IMR-90 (cell line): Measurements from ENCODE around the gene KIAA0232. TPM values are rescaled to one million over a fixed set of nuclear protein-coding genes. Genes with fewer than 3 reads are reported as not detected.

Experiments used
- ATAC-seq: fragments of 200-7000 bp; cut with Tn5 transposase; 2 replicates; pipeline ENCODE4 v1.9.1; 2020; ENCODE audit warnings: low read depth, mild to moderate bottlenecking, moderate library complexity
- BruUV-seq: library from RNA; stranded (reverse); fragments of 400-500 nt; replicated peaks from 2 replicates; lab custom pipeline; 2021; lab: Mats Ljungman, UMichigan
- CTCF ChIA-PET: fragments of 300-600 bp; formaldehyde crosslinking; extraction: SDS; loops from one replicate; lab custom pipeline; 2021; ENCODE audit warnings: antibody characterized with exemption; lab: Yijun Ruan, JAX
- POLR2A ChIA-PET: fragments of 300-600 bp; sonication (Branson Sonifier 250); formaldehyde crosslinking; loops from one replicate; lab custom pipeline; 2022; ENCODE audit warnings: antibody characterized with exemption; ENCODE audit not compliant: unreplicated experiment; lab: Charles Lee
- DNase-seq: peaks from one replicate; pipeline ENCODE4 v3.0.0; 2013
- H2AFZ ChIP-seq: replicated peaks from 2 replicates; pipeline ENCODE3; 2013; ENCODE audit warnings: low read length, mild to moderate bottlenecking; ENCODE audit not compliant: poor library complexity
- H2AK5ac ChIP-seq: 2 replicates; pipeline ENCODE4 v1.6.1; 2013; ENCODE audit warnings: low read depth, low read length, inconsistent platforms
- H2AK9ac ChIP-seq: replicated peaks from 2 replicates; pipeline ENCODE3; 2013; ENCODE audit warnings: mild to moderate bottlenecking, low read depth, low read length, moderate library complexity; ENCODE audit not compliant: poor library complexity
- H2BK120ac ChIP-seq: 2 replicates; pipeline ENCODE4 v1.6.1; 2013; ENCODE audit warnings: low read depth, low read length, inconsistent platforms
- H2BK15ac ChIP-seq: 3 replicates; pipeline ENCODE4 v1.6.1; 2013; ENCODE audit warnings: low read depth, low read length, inconsistent platforms
- H2BK20ac ChIP-seq: 2 replicates; pipeline ENCODE4 v1.6.1; 2013; ENCODE audit warnings: low read depth, mild to moderate bottlenecking, inconsistent platforms, low read length, moderate library complexity
- H2BK5ac ChIP-seq: 2 replicates; pipeline ENCODE4 v1.6.1; 2013; ENCODE audit warnings: mild to moderate bottlenecking, low read depth, low read length, inconsistent platforms; ENCODE audit not compliant: poor library complexity, severe bottlenecking
- H3K14ac ChIP-seq: replicated peaks from 2 replicates; pipeline ENCODE4 v1.6.1; 2013; ENCODE audit warnings: low read depth, low read length, inconsistent platforms
- H3K18ac ChIP-seq: 2 replicates; pipeline ENCODE4 v1.6.1; 2013; ENCODE audit warnings: low read depth, low read length, control low read depth
- H3K23ac ChIP-seq: 2 replicates; pipeline ENCODE4 v1.6.1; 2013; ENCODE audit warnings: low read depth, low read length, inconsistent platforms
- H3K27ac ChIP-seq: 2 replicates; pipeline ENCODE4 v1.5.1; 2013; ENCODE audit warnings: mild to moderate bottlenecking, control low read depth, low read length; ENCODE audit not compliant: insufficient read depth
- H3K27me3 ChIP-seq: 2 replicates; pipeline ENCODE4 v1.6.1; 2013; ENCODE audit warnings: low read length; ENCODE audit not compliant: control insufficient read depth, insufficient read depth
- H3K36me3 ChIP-seq: 2 replicates; pipeline ENCODE4 v1.6.1; 2013; ENCODE audit warnings: low read length, mixed read lengths; ENCODE audit not compliant: control insufficient read depth, insufficient read depth
- H3K4ac ChIP-seq: 2 replicates; pipeline ENCODE4 v1.6.1; 2013; ENCODE audit warnings: low read depth, low read length, inconsistent platforms
- H3K4me1 ChIP-seq: 2 replicates; pipeline ENCODE4 v1.6.1; 2013; ENCODE audit warnings: low read length, mixed read lengths; ENCODE audit not compliant: control insufficient read depth, insufficient read depth
- H3K4me2 ChIP-seq: 2 replicates; pipeline ENCODE4 v1.6.1; 2013; ENCODE audit warnings: low read depth, mild to moderate bottlenecking, control low read depth, low read length, moderate library complexity
- H3K4me3 ChIP-seq: 2 replicates; pipeline ENCODE4 v1.5.1; 2013; ENCODE audit warnings: low read depth, mild to moderate bottlenecking, control low read depth, low read length, moderate library complexity; ENCODE audit not compliant: insufficient read depth
- H3K56ac ChIP-seq: 2 replicates; pipeline ENCODE4 v1.6.1; 2013; ENCODE audit warnings: low read length, inconsistent platforms; ENCODE audit not compliant: insufficient read depth; ENCODE audit errors: extremely low read depth
- H3K79me1 ChIP-seq, 2 experiments: 2 replicates each; pipeline ENCODE4 v1.6.1; 2013; ENCODE audit warnings: low read length in 2 of 2, inconsistent platforms in 1 of 2, low read depth in 1 of 2
- H3K9ac ChIP-seq: 2 replicates; pipeline ENCODE4 v1.6.1; 2013; ENCODE audit warnings: low read depth, low read length, control low read depth
- H3K9me1 ChIP-seq: 2 replicates; pipeline ENCODE4 v1.6.1; 2013; ENCODE audit warnings: low read length, inconsistent platforms; ENCODE audit not compliant: insufficient read depth
- H3K9me3 ChIP-seq: 2 replicates; pipeline ENCODE4 v1.6.1; 2013; ENCODE audit warnings: low read length; ENCODE audit not compliant: control insufficient read depth, insufficient read depth
- H4K20me1 ChIP-seq: 2 replicates; pipeline ENCODE4 v1.6.1; 2013; ENCODE audit warnings: low read length, inconsistent platforms; ENCODE audit not compliant: insufficient read depth
- H4K5ac ChIP-seq: 2 replicates; pipeline ENCODE4 v1.6.1; 2013; ENCODE audit warnings: mild to moderate bottlenecking, low read depth, low read length, control low read depth
- H4K8ac ChIP-seq, 2 experiments: 2 replicates each; pipeline ENCODE4 v1.6.1; 2013; ENCODE audit warnings: low read depth in 2 of 2, low read length in 2 of 2, control low read depth in 1 of 2, inconsistent platforms in 1 of 2
- H4K91ac ChIP-seq: 2 replicates; pipeline ENCODE4 v1.6.1; 2013; ENCODE audit warnings: low read depth, low read length, inconsistent platforms; ENCODE audit not compliant: insufficient read depth
- BHLHE40 ChIP-seq: fragments of 150-350 bp; IDR thresholded peaks from 2 replicates; pipeline ENCODE4 v1.6.1; 2016; ENCODE audit warnings: mild to moderate bottlenecking, low read depth, low read length
- CEBPB ChIP-seq: IDR thresholded peaks from 2 replicates; pipeline ENCODE4 v1.6.1; 2012; ENCODE audit warnings: low read depth, low read length, improper control_type of control experiment
- CHD1 ChIP-seq: IDR thresholded peaks from 2 replicates; pipeline ENCODE4 v1.6.1; 2012; ENCODE audit warnings: low read depth, low read length, improper control_type of control experiment
- FOS ChIP-seq: fragments of 150-350 bp; IDR thresholded peaks from 2 replicates; pipeline ENCODE4 v1.6.1; 2016; ENCODE audit warnings: low read depth, low read length
- MAFK ChIP-seq: IDR thresholded peaks from 2 replicates; pipeline ENCODE4 v1.6.1; 2012; ENCODE audit warnings: low read depth, low read length, improper control_type of control experiment
- MAZ ChIP-seq: IDR thresholded peaks from 2 replicates; pipeline ENCODE4 v1.6.1; 2012; ENCODE audit warnings: low read depth, mild to moderate bottlenecking, low read length, improper control_type of control experiment, moderate library complexity, borderline replicate concordance
- MXI1 ChIP-seq: IDR thresholded peaks from 2 replicates; pipeline ENCODE4 v1.6.1; 2012; ENCODE audit warnings: low read depth, mild to moderate bottlenecking, low read length, moderate library complexity, borderline replicate concordance
- NFE2L2 ChIP-seq: fragments of 150-350 bp; IDR thresholded peaks from 2 replicates; pipeline ENCODE4 v1.6.1; 2016; ENCODE audit warnings: low read depth, mild to moderate bottlenecking, low read length
- POLR2A ChIP-seq: IDR thresholded peaks from 2 replicates; pipeline ENCODE4 v1.6.1; 2012; ENCODE audit warnings: mild to moderate bottlenecking, low read depth, low read length
- RAD21 ChIP-seq: IDR thresholded peaks from 2 replicates; pipeline ENCODE4 v1.6.1; 2012; ENCODE audit warnings: low read length, improper control_type of control experiment
- RCOR1 ChIP-seq: IDR thresholded peaks from 2 replicates; pipeline ENCODE4 v1.6.1; 2012; ENCODE audit warnings: mild to moderate bottlenecking, low read length, improper control_type of control experiment; ENCODE audit not compliant: insufficient replicate concordance
- RFX5 ChIP-seq: IDR thresholded peaks from 2 replicates; pipeline ENCODE4 v1.8.0; 2012; ENCODE audit warnings: low read depth, mild to moderate bottlenecking, low read length, moderate library complexity
- SMC3 ChIP-seq: fragments of 150-350 bp; IDR thresholded peaks from 2 replicates; pipeline ENCODE4 v1.6.1; 2016; ENCODE audit warnings: low read depth, mild to moderate bottlenecking, antibody characterized with exemption, low read length, moderate library complexity
- WGBS, 2 experiments: methylation state at CpG; one replicate each; pipeline versions ENCODE4 v1.1.5 to v1.1.7; 2013; ENCODE audit warnings: missing lambda C conversion rate in 2 of 2; ENCODE audit not compliant: insufficient read length in 1 of 2; ENCODE audit errors: extremely low coverage in 2 of 2; 5-methylcytosine and 5-hydroxymethylcytosine counted together
- dilution Hi-C: fragments of 300-500 bp; cut with HindIII; formaldehyde crosslinking; loops from one replicate; pipeline ENCODE4 v1.14.3; 2018; ENCODE audit warnings: low sequenced_read_pairs; ENCODE audit not compliant: unreplicated experiment
- in situ Hi-C: fragments of 300-500 bp; cut with MboI; formaldehyde crosslinking; loops from 3 replicates; pipeline ENCODE4 v1.14.3; 2019; ENCODE audit warnings: low sequenced_read_pairs, inconsistent platforms, mixed read lengths
- intact Hi-C: fragments of 100-400 bp; cut with micrococcal nuclease; formaldehyde crosslinking; loops from 2 replicates; pipeline ENCODE4 v1.10.0; 2022
- polyA plus RNA-seq, 3 experiments: library from polyadenylated mRNA; depleted of rRNA; stranded (reverse); fragments of >200 nt; gene quantifications; 2 replicates each; pipeline ENCODE4 v1.2.3, GENCODE V29; 2012; ENCODE audit warnings: low replicate concordance in 1 of 3
- total RNA-seq: library from RNA; depleted of rRNA; stranded (reverse); fragments of >200 nt; gene quantifications from 2 replicates; pipeline ENCODE4 v1.2.3, GENCODE V29; 2012
- TF ChIP-seq, protein P1 (sequence below): fragments of 150-350 bp; IDR thresholded peaks from 2 replicates; pipeline ENCODE4 v1.6.1; 2016; ENCODE audit warnings: low read depth, mild to moderate bottlenecking, low read length, moderate library complexity, borderline replicate concordance
- TF ChIP-seq, protein P2 (sequence below): fragments of 150-350 bp; IDR thresholded peaks from 2 replicates; pipeline ENCODE4 v1.6.1; 2017; ENCODE audit warnings: mild to moderate bottlenecking, antibody characterized with exemption, low read length, low read depth
- TF ChIP-seq, protein P3 (sequence below): conservative IDR thresholded peaks from 2 replicates; pipeline ENCODE4 v1.5.1; 2012; ENCODE audit warnings: mild to moderate bottlenecking, low read depth, low read length, improper control_type of control experiment

The KIAA0232 gene
- total and polyA plus RNA-seq, 2 of the 4 experiments (the other 2 are of a cell fraction): 6.8 to 19.5 TPM

DNA sequence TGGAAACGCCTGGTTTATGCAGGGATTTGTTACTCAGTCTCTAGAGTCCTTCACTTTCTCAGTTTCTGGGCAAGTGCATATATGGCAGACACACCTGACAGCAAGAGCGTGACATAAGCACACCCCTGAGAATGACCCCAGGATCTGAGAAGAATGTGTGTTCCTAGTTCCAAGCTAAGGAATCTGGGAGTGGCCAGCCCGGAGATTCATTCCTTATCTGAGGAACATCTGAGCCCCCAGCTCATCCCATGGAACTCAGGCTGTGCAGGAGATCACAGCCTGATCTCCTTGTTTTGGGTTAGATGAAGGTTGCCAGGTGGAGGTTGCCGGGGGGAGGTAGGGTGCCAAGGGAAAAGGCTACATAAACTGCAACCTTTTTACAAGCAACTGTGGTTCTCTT lies 23.8 kb upstream of the KIAA0232 start:
- H3K4ac ChIP-seq: no peak overlapping the region
- no peak overlapping the region for H3K23ac ChIP-seq
- H2BK120ac ChIP-seq: no peak overlapping the region
- no peak overlapping the region for H3K56ac ChIP-seq
- H3K9me1 ChIP-seq: no peaks in the 10 kb centered on the region
- H3K9ac ChIP-seq: no peak overlapping the region
- dilution Hi-C loops (no loop called here), in situ Hi-C loops (no loop called here), intact Hi-C loops (no loop called here)
- peaks cover 19% of the 10 kb centered on the region for H3K27me3 ChIP-seq
- H2BK20ac ChIP-seq: no peak overlapping the region
- H3K79me1 ChIP-seq: no peaks in the 10 kb centered on the region
- H3K9me3 ChIP-seq: no peaks in the 10 kb centered on the region
- H4K8ac ChIP-seq: no peak overlapping the region
- no peak overlapping the region for H3K14ac ChIP-seq
- ChIA-PET POLR2A (no interaction called here), CTCF (no interaction called here)
- no peak overlapping the region for H2BK5ac ChIP-seq
- no peak overlapping the region for H2AK5ac ChIP-seq
- H4K20me1 ChIP-seq: no peaks in the 10 kb centered on the region
- H3K4me3 ChIP-seq: no peak overlapping the region
- H3K36me3 ChIP-seq: no peaks in the 10 kb centered on the region
- DNase-seq (no peak), ATAC-seq (no peak)
- H2AFZ ChIP-seq: no peak overlapping the region
- H3K4me1 ChIP-seq: no peaks in the 10 kb centered on the region
- TF ChIP-seq, protein P1, sequence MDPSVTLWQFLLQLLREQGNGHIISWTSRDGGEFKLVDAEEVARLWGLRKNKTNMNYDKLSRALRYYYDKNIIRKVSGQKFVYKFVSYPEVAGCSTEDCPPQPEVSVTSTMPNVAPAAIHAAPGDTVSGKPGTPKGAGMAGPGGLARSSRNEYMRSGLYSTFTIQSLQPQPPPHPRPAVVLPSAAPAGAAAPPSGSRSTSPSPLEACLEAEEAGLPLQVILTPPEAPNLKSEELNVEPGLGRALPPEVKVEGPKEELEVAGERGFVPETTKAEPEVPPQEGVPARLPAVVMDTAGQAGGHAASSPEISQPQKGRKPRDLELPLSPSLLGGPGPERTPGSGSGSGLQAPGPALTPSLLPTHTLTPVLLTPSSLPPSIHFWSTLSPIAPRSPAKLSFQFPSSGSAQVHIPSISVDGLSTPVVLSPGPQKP: no peak
- no peak for TF ChIP-seq NFE2L2
- TF ChIP-seq MAZ: no peak
- TF ChIP-seq, protein P2, sequence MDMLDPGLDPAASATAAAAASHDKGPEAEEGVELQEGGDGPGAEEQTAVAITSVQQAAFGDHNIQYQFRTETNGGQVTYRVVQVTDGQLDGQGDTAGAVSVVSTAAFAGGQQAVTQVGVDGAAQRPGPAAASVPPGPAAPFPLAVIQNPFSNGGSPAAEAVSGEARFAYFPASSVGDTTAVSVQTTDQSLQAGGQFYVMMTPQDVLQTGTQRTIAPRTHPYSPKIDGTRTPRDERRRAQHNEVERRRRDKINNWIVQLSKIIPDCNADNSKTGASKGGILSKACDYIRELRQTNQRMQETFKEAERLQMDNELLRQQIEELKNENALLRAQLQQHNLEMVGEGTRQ: no peak
- TF ChIP-seq RFX5: no peak
- no peak for TF ChIP-seq BHLHE40
- no peak for TF ChIP-seq FOS
- TF ChIP-seq, protein P3, sequence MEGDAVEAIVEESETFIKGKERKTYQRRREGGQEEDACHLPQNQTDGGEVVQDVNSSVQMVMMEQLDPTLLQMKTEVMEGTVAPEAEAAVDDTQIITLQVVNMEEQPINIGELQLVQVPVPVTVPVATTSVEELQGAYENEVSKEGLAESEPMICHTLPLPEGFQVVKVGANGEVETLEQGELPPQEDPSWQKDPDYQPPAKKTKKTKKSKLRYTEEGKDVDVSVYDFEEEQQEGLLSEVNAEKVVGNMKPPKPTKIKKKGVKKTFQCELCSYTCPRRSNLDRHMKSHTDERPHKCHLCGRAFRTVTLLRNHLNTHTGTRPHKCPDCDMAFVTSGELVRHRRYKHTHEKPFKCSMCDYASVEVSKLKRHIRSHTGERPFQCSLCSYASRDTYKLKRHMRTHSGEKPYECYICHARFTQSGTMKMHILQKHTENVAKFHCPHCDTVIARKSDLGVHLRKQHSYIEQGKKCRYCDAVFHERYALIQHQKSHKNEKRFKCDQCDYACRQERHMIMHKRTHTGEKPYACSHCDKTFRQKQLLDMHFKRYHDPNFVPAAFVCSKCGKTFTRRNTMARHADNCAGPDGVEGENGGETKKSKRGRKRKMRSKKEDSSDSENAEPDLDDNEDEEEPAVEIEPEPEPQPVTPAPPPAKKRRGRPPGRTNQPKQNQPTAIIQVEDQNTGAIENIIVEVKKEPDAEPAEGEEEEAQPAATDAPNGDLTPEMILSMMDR: no peak
- TF ChIP-seq MXI1: no peak
- TF ChIP-seq CEBPB: no peak
- TF ChIP-seq POLR2A: no peak
- TF ChIP-seq SMC3: no peak
- TF ChIP-seq RAD21: no peak
- TF ChIP-seq MAFK: no peak
- no peak for TF ChIP-seq CHD1
- no peak for TF ChIP-seq RCOR1
- no peak overlapping the region for H4K5ac ChIP-seq
- WGBS, 2 experiments: no CpG with 5 or more reads among the region's 4 CpGs
- H3K4me2 ChIP-seq: no peak overlapping the region
- no peak overlapping the region for H4K91ac ChIP-seq
- H2BK15ac ChIP-seq: no peak overlapping the region
- H3K18ac ChIP-seq: no peak overlapping the region
- H2AK9ac ChIP-seq: no peak overlapping the region
- H3K27ac ChIP-seq: no peak overlapping the region
- no TSS peak for BruUV-seq
